GM21367 (cell line): ENCODE data around the gene NEIL3.

Source experiments
- ATAC-seq: cut with Tn5 transposase; IDR thresholded peaks from one replicate; pipeline ENCODE4 v1.9.1; 2021; ENCODE audit not compliant: unreplicated experiment

The NEIL3 gene

DNA sequence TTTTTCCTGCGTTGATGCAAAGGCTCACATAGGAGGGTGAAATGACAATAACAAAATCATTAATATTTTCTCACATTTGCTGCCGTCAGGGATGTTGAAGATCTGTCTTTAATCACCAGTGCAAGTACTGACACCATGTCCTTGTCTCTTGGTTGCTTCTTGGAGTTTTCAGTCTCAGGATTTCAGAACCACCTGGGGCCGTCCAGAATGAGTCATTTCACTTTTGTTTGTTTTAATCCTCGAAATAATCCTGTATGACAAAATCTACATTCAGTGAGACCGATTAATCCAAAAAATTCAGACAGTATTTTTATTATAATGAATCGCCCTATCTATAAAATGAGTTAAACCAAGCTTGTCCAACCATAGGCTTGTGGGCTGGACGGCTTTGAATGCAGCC is 47.2 kb downstream of the NEIL3 start:
- ATAC-seq = no peak

GRCh38 chr4:177367336-177367735 is 57.7 kb downstream of the NEIL3 start:
- peak; percentile 67 for ATAC-seq

DNA sequence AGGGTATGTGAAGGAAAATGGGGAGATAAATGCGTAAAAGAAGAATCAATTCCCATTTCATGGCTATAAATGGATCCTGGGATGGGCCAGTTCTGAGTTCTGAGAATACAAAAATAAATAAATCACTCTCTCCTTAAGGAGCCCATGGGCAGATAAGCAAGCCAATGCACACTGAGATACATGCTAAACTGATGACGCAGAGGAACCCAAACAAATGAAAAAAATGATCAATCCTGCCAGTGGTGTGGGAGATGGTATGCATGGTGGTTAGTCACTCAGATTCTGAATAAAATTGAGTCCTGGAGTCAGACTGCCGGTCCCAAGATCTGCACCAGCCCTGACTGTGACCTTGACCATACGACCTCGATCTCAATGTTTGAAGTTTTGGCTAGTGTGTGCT is 59.7 kb downstream of the NEIL3 start:
- no peak for ATAC-seq

DNA sequence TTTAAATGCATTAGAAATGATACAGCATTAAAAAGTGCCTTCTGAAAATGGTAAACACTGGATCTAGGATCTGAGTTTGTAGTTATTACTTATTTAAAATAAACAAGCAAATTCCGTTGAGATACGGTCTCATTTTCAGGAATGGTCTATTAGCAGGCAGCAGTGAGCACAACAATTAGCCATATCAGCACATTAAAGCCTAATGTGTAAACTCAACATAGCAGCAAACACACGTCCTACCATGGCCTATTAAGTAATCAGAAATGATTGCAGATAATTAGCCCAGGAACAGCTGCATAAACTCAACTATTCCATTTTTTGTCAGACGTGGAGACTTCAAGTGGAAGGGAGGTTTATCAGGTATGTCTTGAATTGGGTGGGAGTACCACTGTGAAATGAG is 61.8 kb downstream of the NEIL3 start:
- no peak for ATAC-seq

GRCh38 chr4:177374966-177375365 is 65.3 kb downstream of the NEIL3 start:
- ATAC-seq = no peak

DNA sequence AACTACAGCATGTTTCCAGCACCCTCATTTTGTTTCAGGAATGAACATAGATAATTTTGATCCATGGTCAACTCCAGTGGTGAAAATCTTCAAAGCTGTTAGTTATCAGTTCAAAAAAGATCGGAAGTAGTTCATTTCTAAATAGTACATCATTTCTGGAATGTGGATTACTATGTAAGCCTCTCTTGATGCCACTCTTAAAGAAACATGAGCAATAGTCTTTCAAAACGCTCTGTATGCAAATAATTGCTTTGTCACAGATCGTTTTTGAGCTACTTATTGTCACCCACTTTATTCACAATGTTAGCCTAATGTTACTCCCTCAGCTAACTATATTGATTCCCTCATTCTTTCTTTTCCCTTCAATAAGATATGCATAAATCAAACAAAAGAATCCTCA is 65.7 kb downstream of the NEIL3 start:
- ATAC-seq = no peak

DNA sequence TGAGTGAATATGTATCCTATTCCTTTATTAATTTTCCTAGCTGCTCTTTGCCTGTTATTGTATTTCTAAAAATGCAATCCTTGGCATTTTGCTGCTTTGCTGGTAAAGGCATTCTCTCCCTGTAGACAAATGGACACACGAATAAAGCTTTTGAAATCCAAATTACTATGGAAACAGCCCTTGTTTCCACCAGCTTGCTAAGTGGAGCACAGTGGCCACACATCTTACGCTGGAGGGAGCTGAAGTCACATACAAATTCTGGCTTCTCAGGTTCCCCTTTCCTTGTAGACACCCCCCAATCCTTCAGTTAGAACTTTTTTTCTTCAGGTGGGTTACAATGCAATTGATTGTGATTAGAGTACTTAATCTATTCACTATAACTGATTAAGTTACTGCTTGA is 66.3 kb downstream of the NEIL3 start:
- ATAC-seq = no peak

DNA sequence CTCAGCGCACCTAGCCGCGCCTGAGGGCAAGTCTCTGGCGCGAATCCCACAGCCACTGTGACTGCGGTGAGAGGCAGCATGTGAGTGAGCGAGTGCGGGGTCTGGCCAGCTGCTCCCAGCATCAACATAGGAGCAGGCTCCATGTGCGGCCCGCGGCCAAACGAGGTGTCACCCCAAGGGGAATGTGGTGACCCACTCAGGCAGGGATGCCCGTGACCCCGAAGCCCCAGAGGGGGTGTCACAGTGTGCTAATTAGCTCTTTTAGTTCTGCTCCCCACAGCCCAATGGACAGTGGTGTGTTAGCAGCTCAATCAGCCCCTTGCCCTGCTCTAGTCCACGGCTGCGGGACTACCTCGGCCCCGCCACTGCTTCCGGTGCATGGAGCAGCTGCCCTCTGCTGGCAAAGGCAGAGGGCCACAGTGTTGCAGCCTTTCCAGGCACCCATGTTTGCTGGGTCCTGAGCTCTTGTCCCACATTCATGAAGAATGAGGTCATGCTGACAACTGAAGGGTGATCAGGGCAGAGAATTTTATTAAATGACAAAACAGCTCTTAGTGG is 71.1 kb downstream of the NEIL3 start:
- no peak for ATAC-seq

- no peak for ATAC-seq
These were observed 72.2 kb downstream of the NEIL3 start for GRCh38 chr4:177381762-177382310.

DNA sequence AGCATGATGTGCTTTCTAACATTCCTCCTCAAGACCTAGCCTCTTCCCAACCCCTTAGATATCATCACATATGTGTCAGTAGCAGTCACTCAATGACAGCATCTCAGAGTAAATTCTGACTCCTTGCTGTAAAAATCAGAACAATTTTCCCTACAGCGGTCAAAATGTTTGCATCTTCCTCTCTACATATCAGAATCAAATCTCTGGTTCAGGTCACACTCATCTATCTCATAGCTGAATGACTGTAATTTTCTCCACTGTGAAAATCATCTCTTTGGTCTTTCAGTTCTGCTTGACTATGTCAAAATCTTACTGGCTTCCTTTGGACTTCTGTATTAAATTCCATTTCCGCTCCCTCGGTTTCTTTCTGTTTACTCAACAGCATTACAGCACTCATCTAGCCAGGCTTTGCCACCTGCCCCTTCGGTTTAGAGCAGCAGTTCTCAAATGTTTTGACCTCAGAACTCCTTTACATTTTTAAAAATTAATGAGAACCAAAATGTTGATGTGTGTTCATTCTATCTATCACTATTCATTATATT is 75.3 kb downstream of the NEIL3 start:
- ATAC-seq = no peak

DNA sequence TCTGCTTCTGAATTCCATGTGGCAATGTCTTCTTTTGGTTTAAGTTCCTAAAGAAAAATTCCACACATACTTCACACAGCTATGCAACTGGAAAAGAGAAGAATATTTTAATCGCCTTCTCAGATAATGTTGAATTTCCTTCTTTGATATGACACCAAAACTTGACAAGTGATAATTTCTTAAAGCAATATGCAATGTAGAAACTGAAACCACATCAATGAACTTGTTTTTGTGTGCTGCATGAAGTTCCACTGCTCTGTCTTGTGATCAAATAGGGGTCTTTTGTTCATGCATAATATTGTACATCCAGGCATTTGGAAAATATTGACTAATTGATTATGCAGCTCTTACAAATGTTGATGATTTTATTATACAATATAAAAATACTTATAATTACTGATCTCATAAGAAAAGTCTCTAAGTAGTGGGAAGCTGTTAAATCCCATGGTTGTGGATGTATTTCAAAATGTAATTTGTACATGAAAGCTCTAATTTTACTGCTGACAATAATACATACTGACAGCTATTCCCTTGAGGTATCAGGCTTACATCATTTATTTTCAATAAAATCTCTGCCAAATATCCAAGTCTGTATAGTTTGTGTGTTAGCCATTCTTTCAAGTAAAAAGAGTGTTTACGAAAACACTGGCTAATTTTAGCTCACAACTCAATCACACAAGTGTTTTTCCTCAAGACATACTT is 76.1 kb downstream of the NEIL3 start:
- ATAC-seq = no peak

GRCh38 chr4:177386278-177386815 is 76.7 kb downstream of the NEIL3 start:
- no peak for ATAC-seq

DNA sequence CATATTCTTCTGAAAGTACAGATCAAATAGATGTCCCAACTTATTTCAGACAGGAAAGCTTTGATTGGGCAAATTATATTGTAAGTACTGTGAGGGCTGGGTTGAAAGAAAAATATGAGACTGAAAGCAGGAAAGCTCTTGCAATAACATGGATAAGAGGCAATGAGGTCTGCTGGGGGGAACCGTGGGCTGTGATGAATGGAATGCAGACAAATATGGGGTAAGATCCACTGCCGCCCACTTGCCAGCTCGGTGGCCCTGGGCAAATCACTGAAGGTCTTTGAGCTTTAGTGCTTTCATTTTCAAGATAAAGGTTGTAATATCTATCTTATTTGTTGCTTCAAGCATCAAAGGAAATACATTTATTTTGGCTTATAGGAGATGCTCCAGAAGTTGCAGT is 81.6 kb downstream of the NEIL3 start:
- ATAC-seq = no peak

DNA sequence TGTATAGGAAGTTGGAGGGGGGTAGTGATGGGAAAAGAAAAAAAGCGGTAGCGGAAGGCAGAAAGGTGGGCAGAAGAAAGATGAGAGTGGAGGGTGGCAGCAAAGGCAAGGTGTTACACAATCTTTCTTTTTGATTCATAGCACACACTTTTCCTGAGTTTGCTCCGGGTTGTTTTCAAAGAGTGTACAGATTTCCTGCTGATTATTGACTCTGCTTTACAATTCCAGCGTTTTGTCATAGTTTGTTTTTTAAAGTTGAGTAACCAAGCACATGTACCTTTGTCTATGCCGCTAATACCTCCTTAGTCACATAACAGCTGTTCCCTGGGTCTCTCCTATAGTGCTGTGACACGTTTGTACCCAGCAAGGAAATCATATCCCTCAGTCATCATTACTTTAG is 82.3 kb downstream of the NEIL3 start:
- no peak for ATAC-seq

DNA sequence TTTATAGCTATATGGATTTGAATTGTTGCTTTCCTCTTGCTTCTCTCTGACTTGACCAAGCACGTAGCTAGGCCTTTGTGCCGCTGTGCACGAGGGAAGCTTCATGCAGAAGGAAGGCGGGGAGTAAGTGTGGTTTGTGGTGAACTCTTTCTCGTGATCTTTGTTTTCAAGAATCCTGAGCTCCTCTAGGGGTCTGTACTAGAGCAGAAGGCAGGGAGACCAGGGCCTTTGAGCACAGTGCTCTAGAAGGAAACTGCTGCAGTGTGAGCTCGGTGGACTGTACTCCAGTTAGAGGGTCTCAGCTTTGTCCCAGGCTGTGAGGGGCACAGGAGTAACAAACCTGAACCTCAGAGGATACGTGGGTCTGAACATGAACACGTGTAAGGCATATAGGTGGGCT is 83.6 kb downstream of the NEIL3 start:
- no peak for ATAC-seq

GRCh38 chr4:177396352-177396751 is 86.7 kb downstream of the NEIL3 start:
- no peak for ATAC-seq

- ATAC-seq = no peak
These were observed 90.4 kb downstream of the NEIL3 start for GRCh38 chr4:177400030-177400429.

DNA sequence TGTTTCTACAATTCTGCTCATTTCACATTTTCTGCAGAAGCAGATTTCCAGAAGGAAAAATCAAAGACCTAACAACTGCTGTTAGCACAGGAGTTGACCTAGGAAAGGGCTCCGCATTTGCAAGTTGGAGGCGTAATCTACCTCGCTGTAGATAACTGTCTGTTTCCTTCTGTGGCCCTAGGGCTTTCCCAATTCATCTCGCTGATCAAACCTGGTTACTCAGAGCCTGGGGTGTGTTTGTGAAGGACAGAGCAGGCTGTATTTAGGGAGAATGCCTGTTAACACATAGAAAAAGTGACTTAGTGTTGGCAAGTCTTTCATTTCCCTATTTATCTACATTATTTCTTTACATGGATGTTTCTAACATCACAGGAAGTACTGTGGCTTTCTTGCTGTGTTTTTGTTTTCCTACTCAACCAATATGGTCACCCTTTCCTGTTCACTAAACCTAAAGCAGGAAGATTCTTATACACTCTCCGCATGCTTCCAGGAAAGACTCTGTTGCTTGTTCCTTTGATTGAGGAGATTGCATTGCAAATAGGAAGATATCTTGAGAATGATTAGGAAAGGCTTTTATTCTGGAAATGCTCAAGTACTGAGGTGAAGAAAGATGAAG is 92.1 kb downstream of the NEIL3 start:
- ATAC-seq = no peak

- ATAC-seq = no peak
These were observed 94.1 kb downstream of the NEIL3 start for GRCh38 chr4:177403746-177404145.

DNA sequence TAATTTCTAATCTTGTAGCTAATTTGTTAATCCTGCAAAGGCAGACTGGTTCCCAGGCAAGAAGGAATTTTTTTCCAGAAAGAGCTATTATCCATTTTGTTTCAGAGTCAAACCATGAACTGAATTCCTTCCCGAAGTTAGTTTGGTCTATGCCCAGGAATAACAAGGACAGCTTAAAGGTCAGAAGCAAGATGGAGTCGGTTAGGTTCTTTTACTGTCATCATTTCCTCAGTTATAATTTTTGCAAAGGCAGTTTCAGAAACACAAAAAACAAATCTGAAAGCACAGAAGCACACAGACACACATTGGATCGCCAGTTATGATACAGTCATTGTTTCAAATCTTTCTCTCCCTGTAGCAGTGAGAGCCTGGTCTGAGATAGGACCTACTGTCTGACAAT is 94.7 kb downstream of the NEIL3 start:
- no peak for ATAC-seq

DNA sequence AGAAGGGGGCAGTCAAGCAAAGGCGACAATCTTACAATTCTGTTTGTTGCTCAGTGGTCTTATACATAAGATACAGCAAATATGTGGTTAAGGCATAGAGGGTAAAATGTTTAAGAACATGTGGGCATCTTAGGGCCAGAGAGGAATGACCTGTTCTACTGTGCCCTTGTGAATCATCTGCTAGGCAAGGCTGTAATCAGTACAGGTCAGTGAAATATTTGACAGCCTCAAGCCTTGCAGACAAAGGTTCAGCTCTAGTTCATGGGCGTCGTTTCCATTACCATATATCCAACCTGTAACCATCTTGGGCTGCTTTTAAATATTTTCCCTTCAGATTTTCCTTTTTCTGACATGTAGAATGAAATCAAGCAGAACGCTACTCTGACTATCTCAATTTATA is 95.3 kb downstream of the NEIL3 start:
- no peak for ATAC-seq

DNA sequence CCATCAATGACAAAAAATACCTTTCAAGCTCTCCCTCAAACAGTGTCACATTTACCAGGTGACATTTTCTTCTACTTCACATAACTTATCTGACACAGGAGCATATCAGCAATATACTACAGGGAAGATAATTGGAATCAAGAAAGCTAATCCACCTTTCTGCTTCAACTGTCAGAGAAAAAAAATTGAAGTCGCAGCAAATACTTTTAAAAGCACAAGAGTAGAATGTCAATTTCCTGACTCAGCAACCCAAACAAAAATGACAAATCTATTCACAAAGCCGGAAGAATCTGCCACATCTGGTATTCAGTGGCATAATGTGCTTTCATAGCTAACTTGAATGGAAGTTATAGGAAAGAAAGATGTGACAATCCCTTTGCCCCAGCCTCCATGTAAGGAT is 95.8 kb downstream of the NEIL3 start:
- ATAC-seq = no peak
